T47D (cell line): ENCODE data around the gene STING1.
A peak's percentile ranks its signal among the peaks of the same experiment; 100 is the strongest.
"Not testable (repeated sequence)": the region's sequence is repeated elsewhere in the genome, so short reads cannot be mapped to it uniquely, and the experiment has no call there.

Experiments used
- DNase-seq, 2 experiments: peaks; one replicate each; pipeline versions ENCODE4 v3.0.0 to v3.0.0-alpha.2; 2011 to 2012; ENCODE audit warnings: low read depth in 1 of 2, low spot score in 1 of 2
- JUND ChIP-seq: IDR thresholded peaks from 2 replicates; pipeline ENCODE4 v1.6.1; 2012; ENCODE audit warnings: low read depth
- in situ Hi-C: cut with HindIII; loops from 2 replicates; pipeline ENCODE4 v1.10.0; 2016; ENCODE audit warnings: low sequenced_read_pairs, low pct_unique_long_range_greater_than_20kb

STING1 gene

DNA sequence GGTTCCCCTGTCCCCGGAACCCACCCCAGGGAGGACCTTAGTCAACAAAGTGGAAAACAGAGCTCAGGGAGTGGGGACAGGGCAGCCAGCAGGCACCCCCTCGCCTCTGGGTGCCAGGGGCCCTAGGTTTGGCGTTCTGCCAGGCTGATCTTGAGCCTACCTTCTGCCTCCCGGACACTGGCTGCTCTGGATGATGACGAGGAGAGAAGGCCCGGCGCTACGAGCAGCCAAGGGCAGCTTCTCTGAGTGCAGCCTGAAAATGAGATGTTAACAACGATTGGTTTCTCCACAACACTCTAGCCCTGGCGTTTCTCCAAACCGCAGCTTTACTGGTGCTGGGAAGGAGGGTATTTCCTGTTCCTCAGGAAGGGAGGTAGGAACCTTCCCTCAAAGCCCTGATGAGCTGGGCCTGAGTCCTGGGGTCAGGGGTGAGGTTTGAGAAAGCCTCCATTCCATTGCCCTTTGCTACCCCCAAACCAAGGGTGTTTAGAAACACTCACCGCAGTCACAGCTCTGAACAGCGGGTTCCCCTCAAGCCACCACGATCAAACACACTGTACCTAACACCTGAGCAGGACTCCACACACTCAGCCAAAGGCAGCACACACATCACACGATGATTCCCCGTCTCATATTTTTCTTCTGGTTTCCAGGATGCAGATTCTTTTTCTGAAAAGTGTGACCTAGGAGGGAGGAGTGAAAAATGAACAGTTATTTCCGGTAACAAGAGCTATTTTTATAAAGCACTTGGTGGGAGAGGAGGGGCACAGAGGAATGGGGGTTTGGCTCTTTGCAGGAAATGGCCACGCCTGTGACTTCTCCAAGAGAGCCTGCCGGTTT is at the start of gene STING1:
Gene STING1, minus strand, starts transcription at position 709 of the 840 bp plus-strand sequence. CDS start 1,054 bp downstream, outside the sequence.
- DNase-seq = peak; percentile 65 to 96
- in situ Hi-C loops = no loop called here
- no peak for TF ChIP-seq JUND

DNA sequence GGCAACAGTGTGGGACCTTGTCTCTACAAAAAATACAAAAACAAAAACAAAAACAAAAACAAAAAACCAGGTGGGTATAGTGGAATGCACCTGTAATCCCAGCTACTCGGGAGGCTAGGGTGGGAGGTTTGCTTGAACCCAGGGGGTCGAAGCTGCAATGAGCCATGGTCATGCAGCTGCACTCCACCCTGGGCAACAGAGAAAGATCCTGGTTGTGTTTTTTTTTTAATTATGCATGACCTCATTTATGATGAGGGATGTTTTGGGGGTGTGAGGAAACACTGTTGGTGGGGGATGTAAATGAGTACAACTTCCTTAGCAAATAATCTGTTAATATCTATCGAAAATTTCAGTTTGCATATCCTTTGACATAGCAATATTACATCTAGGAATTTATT is 49.2 kb upstream of the STING1 start:
- no peak for DNase-seq
- in situ Hi-C loops = no loop called here
- no peak for TF ChIP-seq JUND

GRCh38 chr5:139530079-139530478 is 47.5 kb upstream of the STING1 start:
- in situ Hi-C loops, DNase-seq: not testable (repeated sequence)

DNA sequence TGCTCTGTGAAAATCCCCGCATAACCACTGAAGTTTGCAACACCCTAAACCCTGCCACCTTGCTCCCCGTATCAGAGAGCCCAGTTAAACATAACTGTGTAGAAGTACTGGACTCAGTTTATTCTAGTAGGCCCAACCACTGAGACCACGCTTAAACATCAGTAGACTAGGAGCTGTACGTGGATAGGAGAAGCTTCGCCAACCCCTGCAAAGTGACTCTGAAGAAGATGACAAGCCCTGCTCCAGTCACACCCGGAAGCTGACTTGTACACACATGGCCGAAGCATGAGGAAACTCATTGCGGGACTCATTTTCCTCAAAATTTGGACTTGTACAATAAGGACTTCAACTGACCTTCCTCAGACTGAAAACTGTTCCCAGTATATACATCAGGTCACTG is 46.1 kb upstream of the STING1 start:
- in situ Hi-C loops, DNase-seq: not testable (repeated sequence)

DNA sequence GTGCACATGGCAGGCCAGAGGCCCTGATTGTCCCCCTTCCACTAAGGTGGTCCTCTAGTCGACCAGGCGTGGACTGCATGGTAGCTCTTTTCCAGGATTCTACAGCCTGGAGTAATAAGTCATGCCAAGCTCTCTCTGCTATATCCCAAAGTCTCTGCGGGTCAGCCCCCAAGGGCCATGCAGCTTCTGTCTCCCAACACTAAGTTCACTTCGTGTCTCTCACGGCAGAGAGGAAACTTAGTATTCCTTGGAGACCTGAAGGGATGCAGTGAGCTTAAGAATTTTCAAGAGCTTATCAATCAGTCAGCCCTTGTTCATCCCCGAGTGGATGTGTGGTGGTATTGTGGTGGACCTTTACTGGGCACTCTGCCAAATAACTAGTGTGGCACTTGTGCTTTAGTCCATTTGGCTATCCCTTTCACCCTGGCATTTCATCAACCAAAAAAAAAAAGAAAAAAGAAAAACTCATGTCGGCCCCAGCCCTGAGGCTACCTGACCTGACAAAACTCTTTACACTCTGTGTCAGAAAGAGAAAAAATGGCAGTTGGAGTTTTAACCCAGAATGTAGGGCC is 45.4 kb upstream of the STING1 start:
- in situ Hi-C loops, DNase-seq: not testable (repeated sequence)

GRCh38 chr5:139527090-139527470 is 44.5 kb upstream of the STING1 start:
- DNase-seq, in situ Hi-C loops: not testable (repeated sequence)

GRCh38 chr5:139526309-139527089 is 43.9 kb upstream of the STING1 start:
- DNase-seq, in situ Hi-C loops: not testable (repeated sequence)

DNA sequence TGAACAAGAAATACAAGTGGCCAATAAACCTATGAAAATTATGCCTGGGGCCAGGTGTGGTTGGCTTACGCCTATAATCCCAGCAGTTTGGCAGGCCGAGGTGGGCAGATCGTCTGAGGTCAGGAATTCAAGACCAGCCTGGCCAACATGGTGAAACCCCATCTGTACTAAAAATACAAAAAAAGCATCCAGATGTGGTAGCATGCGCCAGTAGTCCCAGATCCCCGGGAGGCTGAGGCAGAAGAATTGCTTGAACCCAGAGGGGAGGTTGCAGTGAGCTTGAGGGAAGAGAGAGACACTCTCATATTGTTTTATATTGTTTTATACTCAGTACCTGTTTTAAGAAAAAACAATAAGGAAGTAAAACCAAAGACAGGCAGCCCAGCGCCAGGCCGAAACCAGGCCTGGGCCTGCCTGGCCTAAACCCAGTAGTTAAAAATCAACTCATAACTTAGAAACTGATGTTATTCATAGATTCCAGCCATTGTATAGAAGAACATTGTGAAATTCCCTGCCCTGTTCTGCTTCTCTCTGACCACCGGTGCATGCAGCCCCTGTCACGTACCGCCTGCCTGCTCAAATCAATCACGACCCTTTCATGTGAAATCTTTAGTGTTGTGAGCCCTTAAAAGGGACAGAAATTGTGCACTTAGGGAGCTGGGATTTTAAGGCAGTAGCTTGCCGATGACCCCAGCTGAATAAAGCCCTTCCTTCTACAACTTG is 43.2 kb upstream of the STING1 start:
- DNase-seq = peak in 1 of 2 experiments; percentile 25
- in situ Hi-C loops = not testable (repeated sequence)

- DNase-seq = no peak
- in situ Hi-C loops = no loop called here
- TF ChIP-seq JUND = no peak
These were observed 42.5 kb upstream of the STING1 start for GRCh38 chr5:139524940-139525585.

GRCh38 chr5:139524446-139524845 is 41.9 kb upstream of the STING1 start:
- in situ Hi-C loops = no loop called here
- no peak for DNase-seq
- no peak for TF ChIP-seq JUND

GRCh38 chr5:139523635-139524445 is 41.3 kb upstream of the STING1 start:
- in situ Hi-C loops = no loop called here
- no peak for TF ChIP-seq JUND
- DNase-seq = no peak
